Hepatocyte (in vitro differentiated cells): ENCODE results near the gene LIPT2. TPM values are rescaled to one million over a fixed set of nuclear protein-coding genes. Genes with fewer than 3 reads are reported as not detected.
A peak's percentile ranks its signal among the peaks of the same experiment; 100 is the strongest.

Experiments used
- DNase-seq: peaks from one replicate; pipeline ENCODE4 v3.0.0-alpha.2; 2016; ENCODE audit warnings: low spot score
- H2AFZ ChIP-seq: fragments of 200-600 bp; sonication (generic); 2 replicates; pipeline ENCODE4 v1.6.0; 2016; ENCODE audit warnings: antibody characterized with exemption, mild to moderate bottlenecking
- H3K27ac ChIP-seq: fragments of 200-600 bp; sonication (generic); 2 replicates; pipeline ENCODE4 v1.5.1; 2016; ENCODE audit warnings: mild to moderate bottlenecking
- H3K27me3 ChIP-seq: fragments of 200-600 bp; sonication (generic); 2 replicates; pipeline ENCODE4 v1.6.1; 2016
- H3K36me3 ChIP-seq: fragments of 200-600 bp; sonication (generic); replicated peaks from 2 replicates; pipeline ENCODE4 v1.5.1; 2016; ENCODE audit warnings: low read depth; ENCODE audit not compliant: insufficient read depth
- H3K4me1 ChIP-seq: fragments of 200-600 bp; sonication (generic); 2 replicates; pipeline ENCODE4 v1.5.1; 2016; ENCODE audit warnings: mild to moderate bottlenecking, moderate library complexity; ENCODE audit not compliant: insufficient read depth
- H3K4me2 ChIP-seq: fragments of 200-600 bp; sonication (generic); 2 replicates; pipeline ENCODE4 v1.6.0; 2016
- H3K4me3 ChIP-seq: fragments of 200-600 bp; sonication (generic); 2 replicates; pipeline ENCODE4 v1.5.1; 2016; ENCODE audit warnings: mild to moderate bottlenecking
- H3K79me2 ChIP-seq: fragments of 200-600 bp; sonication (generic); 2 replicates; pipeline ENCODE4 v1.6.0; 2017; ENCODE audit warnings: mild to moderate bottlenecking
- H3K9me2 ChIP-seq: fragments of 200-600 bp; sonication (generic); replicated peaks from 2 replicates; pipeline ENCODE4 v1.6.0; 2017; ENCODE audit warnings: mild to moderate bottlenecking; ENCODE audit not compliant: insufficient read depth
- H3K9me3 ChIP-seq: fragments of 200-600 bp; sonication (generic); 2 replicates; pipeline ENCODE4 v1.5.1; 2016; ENCODE audit warnings: low read depth, mild to moderate bottlenecking
- H4K20me1 ChIP-seq: fragments of 200-600 bp; sonication (generic); 2 replicates; pipeline ENCODE4 v1.6.0; 2016; ENCODE audit warnings: mild to moderate bottlenecking; ENCODE audit not compliant: insufficient read depth, poor library complexity, severe bottlenecking
- EZH2 ChIP-seq: fragments of 200-600 bp; sonication (generic); IDR thresholded peaks from 2 replicates; pipeline ENCODE4 v1.6.1; 2016; ENCODE audit warnings: antibody characterized with exemption, mild to moderate bottlenecking, borderline replicate concordance
- EZH2phosphoT487 ChIP-seq: fragments of 200-600 bp; sonication (generic); IDR thresholded peaks from one replicate; pipeline ENCODE4 v1.6.1; 2018; ENCODE audit warnings: antibody characterized with exemption, mild to moderate bottlenecking, low read depth, moderate library complexity; ENCODE audit not compliant: unreplicated experiment, severe bottlenecking
- WGBS: methylation state at CpG from one replicate; pipeline ENCODE4 v1.1.6; 2016; ENCODE audit warnings: low lambda C conversion rate; ENCODE audit errors: missing lambda C conversion rate; 5-methylcytosine and 5-hydroxymethylcytosine counted together
- polyA plus RNA-seq: library from polyadenylated mRNA; unstranded; fragments of >200 nt; fragmentation: Nextera tagmentation; extraction: Ambion mirVana; gene quantifications from 2 replicates; pipeline ENCODE4 v1.2.1, GENCODE V29; 2016
- total RNA-seq: library from RNA; depleted of rRNA; stranded (reverse); fragments of >200 nt; gene quantifications from 2 replicates; pipeline ENCODE4 v1.2.3, GENCODE V29; 2014
- TF ChIP-seq, protein P1 (sequence below): fragments of 200-600 bp; sonication (generic); IDR thresholded peaks from 2 replicates; pipeline ENCODE4 v1.5.1; 2016; ENCODE audit warnings: antibody characterized with exemption, mild to moderate bottlenecking; ENCODE audit not compliant: poor library complexity

The LIPT2 gene
- total and polyA plus RNA-seq, 2 experiments from 2014 or later: 9.2 to 14.3 TPM

DNA sequence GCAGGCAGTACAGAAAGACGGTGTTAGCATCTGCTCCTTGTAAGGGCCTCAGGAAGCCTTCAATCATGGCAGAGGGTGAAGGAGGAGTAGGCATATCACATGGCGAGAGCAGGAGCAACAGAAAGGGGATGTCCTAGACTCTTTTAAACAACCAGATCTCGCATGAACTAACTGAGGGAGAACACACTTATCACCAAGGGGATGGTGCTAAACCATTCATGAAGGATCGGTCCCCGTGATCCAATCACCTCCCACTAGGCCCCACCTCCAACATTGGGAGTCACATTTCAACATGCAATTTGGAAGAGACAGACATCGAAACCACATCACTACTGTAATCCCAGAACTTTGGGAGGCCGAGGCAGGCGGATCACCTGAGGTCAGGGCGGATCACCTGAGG, 39.9 kb upstream of the LIPT2 start:
- no peak overlapping the region for H3K4me2 ChIP-seq
- TF ChIP-seq, protein P1, sequence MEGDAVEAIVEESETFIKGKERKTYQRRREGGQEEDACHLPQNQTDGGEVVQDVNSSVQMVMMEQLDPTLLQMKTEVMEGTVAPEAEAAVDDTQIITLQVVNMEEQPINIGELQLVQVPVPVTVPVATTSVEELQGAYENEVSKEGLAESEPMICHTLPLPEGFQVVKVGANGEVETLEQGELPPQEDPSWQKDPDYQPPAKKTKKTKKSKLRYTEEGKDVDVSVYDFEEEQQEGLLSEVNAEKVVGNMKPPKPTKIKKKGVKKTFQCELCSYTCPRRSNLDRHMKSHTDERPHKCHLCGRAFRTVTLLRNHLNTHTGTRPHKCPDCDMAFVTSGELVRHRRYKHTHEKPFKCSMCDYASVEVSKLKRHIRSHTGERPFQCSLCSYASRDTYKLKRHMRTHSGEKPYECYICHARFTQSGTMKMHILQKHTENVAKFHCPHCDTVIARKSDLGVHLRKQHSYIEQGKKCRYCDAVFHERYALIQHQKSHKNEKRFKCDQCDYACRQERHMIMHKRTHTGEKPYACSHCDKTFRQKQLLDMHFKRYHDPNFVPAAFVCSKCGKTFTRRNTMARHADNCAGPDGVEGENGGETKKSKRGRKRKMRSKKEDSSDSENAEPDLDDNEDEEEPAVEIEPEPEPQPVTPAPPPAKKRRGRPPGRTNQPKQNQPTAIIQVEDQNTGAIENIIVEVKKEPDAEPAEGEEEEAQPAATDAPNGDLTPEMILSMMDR: no peak
- TF ChIP-seq EZH2: no peak
- TF ChIP-seq EZH2phosphoT487: no peak
- H3K79me2 ChIP-seq: no peaks in the 10 kb centered on the region
- H3K9me2 ChIP-seq: no peaks in the 10 kb centered on the region
- H3K27ac ChIP-seq: no peak overlapping the region
- no peak overlapping the region for H2AFZ ChIP-seq
- H3K4me1 ChIP-seq: no peaks in the 10 kb centered on the region
- DNase-seq: no peak
- no peak overlapping the region for H3K4me3 ChIP-seq
- no peaks in the 10 kb centered on the region for H4K20me1 ChIP-seq
- no peaks in the 10 kb centered on the region for H3K9me3 ChIP-seq
- WGBS: 84% methylated on average over 9 of the region's 9 CpGs
- H3K27me3 ChIP-seq: no peaks in the 10 kb centered on the region
- no peaks in the 10 kb centered on the region for H3K36me3 ChIP-seq

DNA sequence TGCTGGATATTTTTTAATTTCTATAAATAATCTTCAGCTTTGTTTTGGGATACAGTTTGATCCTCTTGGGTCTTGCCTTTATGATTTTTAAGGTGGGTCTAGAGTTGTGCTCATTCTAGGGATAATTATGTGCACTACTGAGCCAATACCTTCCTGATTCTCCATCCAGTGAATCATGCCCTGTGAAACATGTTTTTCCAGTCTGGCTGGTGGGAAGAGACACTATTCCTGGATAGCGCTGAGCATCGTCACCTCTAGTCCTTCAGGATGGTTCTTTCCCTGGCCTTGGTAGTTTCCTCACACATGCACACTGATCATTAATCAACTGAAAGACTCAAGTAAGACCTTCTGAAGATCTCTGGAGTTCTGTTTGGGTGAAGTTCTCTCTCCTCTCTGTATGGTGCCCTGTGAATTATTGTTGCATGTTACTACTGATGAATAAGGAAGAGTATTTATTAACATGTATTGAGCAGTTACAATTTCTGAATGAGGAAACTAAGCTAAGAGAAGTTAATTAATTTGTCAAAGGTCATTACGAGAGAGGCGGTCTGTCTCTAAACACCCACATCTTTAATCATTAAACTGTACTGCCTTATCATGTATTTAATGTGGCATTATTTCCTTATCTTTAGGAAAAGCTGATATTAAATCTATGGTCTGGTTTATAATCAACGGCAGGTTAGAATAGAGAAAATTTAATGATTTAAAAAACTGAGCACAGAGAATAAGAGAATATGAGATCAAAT, 39.1 kb upstream of the LIPT2 start:
- H2AFZ ChIP-seq: no peak overlapping the region
- no peaks in the 10 kb centered on the region for H3K27me3 ChIP-seq
- H3K9me3 ChIP-seq: no peaks in the 10 kb centered on the region
- H3K4me3 ChIP-seq: no peak overlapping the region
- no peaks in the 10 kb centered on the region for H4K20me1 ChIP-seq
- no peaks in the 10 kb centered on the region for H3K4me1 ChIP-seq
- no peaks in the 10 kb centered on the region for H3K36me3 ChIP-seq
- TF ChIP-seq, protein P1: no peak
- no peak for TF ChIP-seq EZH2phosphoT487
- TF ChIP-seq EZH2: no peak
- no peaks in the 10 kb centered on the region for H3K9me2 ChIP-seq
- H3K4me2 ChIP-seq: no peak overlapping the region
- WGBS: 68% methylated on average over 5 of the region's 5 CpGs
- H3K79me2 ChIP-seq: no peaks in the 10 kb centered on the region
- peak overlapping the region; percentile 43 for H3K27ac ChIP-seq
- peak; percentile 34 for DNase-seq

DNA sequence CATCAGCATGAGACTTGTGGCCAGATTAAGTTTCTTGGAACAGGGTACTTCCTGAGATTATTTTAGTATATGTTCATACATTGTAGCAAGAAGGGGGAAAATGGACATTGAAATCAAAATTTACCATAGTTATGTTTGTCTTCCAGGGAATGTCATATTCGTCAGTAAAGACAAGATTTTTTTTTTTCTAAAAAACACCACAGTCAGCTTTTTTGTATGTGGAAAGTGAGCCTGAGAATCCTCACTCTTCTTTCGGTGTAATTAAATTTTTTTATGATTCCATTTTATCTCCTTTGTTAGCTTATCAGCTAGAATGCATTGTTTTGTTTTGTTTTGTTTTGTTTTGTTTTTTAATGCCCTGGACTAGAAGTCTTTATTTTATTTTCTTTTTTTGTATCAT, 31.5 kb upstream of the LIPT2 start:
- Histone ChIP-seq H3K27ac (peak overlapping the region; percentile 17), H3K9me2 (no peaks in the 10 kb centered on the region), H4K20me1 (no peaks in the 10 kb centered on the region), H3K27me3 (no peaks in the 10 kb centered on the region), H3K9me3 (no peaks in the 10 kb centered on the region), H3K36me3 (no peaks in the 10 kb centered on the region), H3K4me2 (no peak overlapping the region), H3K4me3 (no peak overlapping the region), H3K79me2 (no peaks in the 10 kb centered on the region), H3K4me1 (no peaks in the 10 kb centered on the region), H2AFZ (no peak overlapping the region)
- DNase-seq: no peak
- WGBS: 95% methylated on average over 2 of the region's 2 CpGs
- TF ChIP-seq EZH2 (no peak), EZH2phosphoT487 (no peak)
- TF ChIP-seq, protein P1: no peak
